Neural progenitor cell (in vitro differentiated cells): ENCODE data around the gene APOBEC3A. TPM values are rescaled to one million over a fixed set of nuclear protein-coding genes. Genes with fewer than 3 reads are reported as not detected.
"Not testable (repeated sequence)": the region's sequence is repeated elsewhere in the genome, so short reads cannot be mapped to it uniquely, and the experiment has no call there.

ENCODE experiments used
- DNase-seq: peaks from one replicate; pipeline ENCODE4 v3.0.0-alpha.2; 2016; ENCODE audit warnings: low spot score
- H2AFZ ChIP-seq: fragments of 200-600 bp; sonication (generic); replicated peaks from 2 replicates; pipeline ENCODE4 v1.6.1; 2016; ENCODE audit warnings: antibody characterized with exemption
- H3F3A ChIP-seq: fragments of 200-600 bp; sonication (generic); 2 replicates; pipeline ENCODE4 v1.6.1; 2016; ENCODE audit warnings: antibody characterized with exemption, low read depth
- H3K27ac ChIP-seq: fragments of 200-600 bp; sonication (generic); 2 replicates; pipeline ENCODE4 v1.5.1; 2016; ENCODE audit warnings: mild to moderate bottlenecking
- H3K27me3 ChIP-seq: fragments of 200-600 bp; sonication (generic); 2 replicates; pipeline ENCODE4 v1.6.1; 2016; ENCODE audit warnings: mild to moderate bottlenecking, moderate library complexity
- H3K36me3 ChIP-seq: fragments of 200-600 bp; sonication (generic); 2 replicates; pipeline ENCODE4 v1.5.1; 2016
- H3K4me1 ChIP-seq: fragments of 200-600 bp; sonication (generic); 2 replicates; pipeline ENCODE4 v1.6.1; 2016; ENCODE audit warnings: mixed run types
- H3K4me2 ChIP-seq: fragments of 200-600 bp; sonication (generic); 2 replicates; pipeline ENCODE4 v1.6.1; 2016
- H3K4me3 ChIP-seq: fragments of 200-600 bp; sonication (generic); 2 replicates; pipeline ENCODE4 v1.5.1; 2016
- H3K79me2 ChIP-seq: fragments of 200-600 bp; sonication (generic); 2 replicates; pipeline ENCODE4 v1.6.1; 2016; ENCODE audit warnings: low read depth
- H3K9ac ChIP-seq: fragments of 200-600 bp; sonication (generic); 2 replicates; pipeline ENCODE4 v1.6.1; 2016
- H3K9me3 ChIP-seq: fragments of 200-600 bp; sonication (generic); 2 replicates; pipeline ENCODE4 v1.5.1; 2016; ENCODE audit warnings: low read depth
- H4K20me1 ChIP-seq: fragments of 200-600 bp; sonication (generic); 2 replicates; pipeline ENCODE4 v1.6.1; 2016; ENCODE audit warnings: low read depth
- H3K27ac Mint-ChIP-seq: 3 replicates; pipeline ENCODE4 v1.8.0; 2021; ENCODE audit warnings: mixed read lengths
- H3K27me3 Mint-ChIP-seq: 2 replicates; pipeline ENCODE4 v1.8.0; 2022; ENCODE audit warnings: low read depth, mild to moderate bottlenecking, inconsistent platforms, moderate library complexity, mixed read lengths; ENCODE audit not compliant: insufficient read depth
- H3K36me3 Mint-ChIP-seq: 3 replicates; pipeline ENCODE4 v1.8.0; 2021; ENCODE audit warnings: mixed read lengths
- H3K4me1 Mint-ChIP-seq: 3 replicates; pipeline ENCODE4 v1.8.0; 2021; ENCODE audit warnings: mixed read lengths
- H3K4me3 Mint-ChIP-seq: 3 replicates; pipeline ENCODE4 v1.8.0; 2021; ENCODE audit warnings: mild to moderate bottlenecking, moderate library complexity, mixed read lengths
- H3K9me3 Mint-ChIP-seq: 3 replicates; pipeline ENCODE4 v1.8.0; 2020; ENCODE audit warnings: mixed read lengths
- EZH2 ChIP-seq: fragments of 200-600 bp; sonication (generic); IDR thresholded peaks from 2 replicates; pipeline ENCODE4 v1.6.1; 2017; ENCODE audit warnings: antibody characterized with exemption, mild to moderate bottlenecking, moderate library complexity
- EZH2phosphoT487 ChIP-seq: fragments of 200-600 bp; sonication (generic); IDR thresholded peaks from 2 replicates; pipeline ENCODE4 v1.6.1; 2017; ENCODE audit warnings: antibody characterized with exemption
- total RNA-seq: library from RNA; depleted of rRNA; stranded (reverse); fragments of >200 nt; gene quantifications from 2 replicates; pipeline ENCODE4 v1.2.3, GENCODE V29; 2015; ENCODE audit warnings: low replicate concordance
- TF ChIP-seq, protein P1 (sequence below): fragments of 200-600 bp; sonication (generic); IDR thresholded peaks from 2 replicates; pipeline ENCODE4 v1.5.1; 2017; ENCODE audit warnings: antibody characterized with exemption, mild to moderate bottlenecking

APOBEC3A gene
- total RNA-seq, 1 donor from 2014 or later = not detected

DNA sequence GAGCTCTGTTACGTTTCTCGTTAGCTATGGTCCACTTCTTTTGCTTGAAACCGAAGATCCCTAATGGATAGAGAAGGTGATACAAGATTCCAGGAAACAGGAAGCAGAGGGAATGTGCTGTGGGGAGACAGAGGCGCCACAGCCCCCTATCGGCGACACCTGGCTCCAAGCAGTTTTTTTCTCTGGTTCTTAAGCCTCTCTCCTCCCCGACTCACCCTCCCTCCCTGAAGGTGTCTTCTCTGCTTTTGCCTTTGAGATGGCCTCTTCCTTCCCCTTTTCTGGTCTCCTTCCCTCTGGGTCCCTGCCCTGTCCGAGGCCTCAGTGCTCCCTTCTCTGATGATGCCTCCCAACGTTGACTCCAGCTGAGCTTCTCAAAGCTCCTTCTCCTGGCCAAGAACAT lies 14.2 kb upstream of the APOBEC3A start:
- no peaks in the 10 kb centered on the region for H3K36me3 ChIP-seq
- H3K9ac ChIP-seq = no peak overlapping the region
- Mint-ChIP-seq H3K27ac (no peak overlapping the region), H3K9me3 (no peaks in the 10 kb centered on the region), H3K36me3 (no peaks in the 10 kb centered on the region), H3K27me3 (peaks cover 13% of the 10 kb centered on the region), H3K4me1 (peaks cover 14% of the 10 kb centered on the region), H3K4me3 (no peak overlapping the region)
- no peak overlapping the region for H3K27ac ChIP-seq
- no peak overlapping the region for H3K4me2 ChIP-seq
- no peaks in the 10 kb centered on the region for H4K20me1 ChIP-seq
- TF ChIP-seq, protein P1, sequence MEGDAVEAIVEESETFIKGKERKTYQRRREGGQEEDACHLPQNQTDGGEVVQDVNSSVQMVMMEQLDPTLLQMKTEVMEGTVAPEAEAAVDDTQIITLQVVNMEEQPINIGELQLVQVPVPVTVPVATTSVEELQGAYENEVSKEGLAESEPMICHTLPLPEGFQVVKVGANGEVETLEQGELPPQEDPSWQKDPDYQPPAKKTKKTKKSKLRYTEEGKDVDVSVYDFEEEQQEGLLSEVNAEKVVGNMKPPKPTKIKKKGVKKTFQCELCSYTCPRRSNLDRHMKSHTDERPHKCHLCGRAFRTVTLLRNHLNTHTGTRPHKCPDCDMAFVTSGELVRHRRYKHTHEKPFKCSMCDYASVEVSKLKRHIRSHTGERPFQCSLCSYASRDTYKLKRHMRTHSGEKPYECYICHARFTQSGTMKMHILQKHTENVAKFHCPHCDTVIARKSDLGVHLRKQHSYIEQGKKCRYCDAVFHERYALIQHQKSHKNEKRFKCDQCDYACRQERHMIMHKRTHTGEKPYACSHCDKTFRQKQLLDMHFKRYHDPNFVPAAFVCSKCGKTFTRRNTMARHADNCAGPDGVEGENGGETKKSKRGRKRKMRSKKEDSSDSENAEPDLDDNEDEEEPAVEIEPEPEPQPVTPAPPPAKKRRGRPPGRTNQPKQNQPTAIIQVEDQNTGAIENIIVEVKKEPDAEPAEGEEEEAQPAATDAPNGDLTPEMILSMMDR = no peak
- TF ChIP-seq EZH2 = no peak
- H3K27me3 ChIP-seq = no peaks in the 10 kb centered on the region
- H3K4me3 ChIP-seq = no peak overlapping the region
- H3K9me3 ChIP-seq = no peaks in the 10 kb centered on the region
- no peaks in the 10 kb centered on the region for H3K79me2 ChIP-seq
- peaks cover 14% of the 10 kb centered on the region for H3F3A ChIP-seq
- DNase-seq = peak; percentile 10
- peaks cover 14% of the 10 kb centered on the region for H3K4me1 ChIP-seq
- H2AFZ ChIP-seq = no peak overlapping the region

- TF ChIP-seq EZH2phosphoT487 = no peak
- TF ChIP-seq, protein P1 = no peak
- TF ChIP-seq EZH2 = no peak
- peaks cover 14% of the 10 kb centered on the region for H3K4me1 Mint-ChIP-seq
- Histone ChIP-seq H3K36me3 (no peaks in the 10 kb centered on the region), H2AFZ (no peak overlapping the region), H3K27ac (no peak overlapping the region), H3K79me2 (no peaks in the 10 kb centered on the region), H3K4me3 (no peak overlapping the region), H3F3A (peaks cover 14% of the 10 kb centered on the region), H3K4me1 (peaks cover 14% of the 10 kb centered on the region), H4K20me1 (no peaks in the 10 kb centered on the region), H3K4me2 (no peak overlapping the region), H3K9me3 (no peaks in the 10 kb centered on the region), H3K27me3 (no peaks in the 10 kb centered on the region), H3K9ac (no peak overlapping the region)
- H3K27ac Mint-ChIP-seq = no peak overlapping the region
- H3K27me3 Mint-ChIP-seq = peaks cover 13% of the 10 kb centered on the region
- no peak overlapping the region for H3K4me3 Mint-ChIP-seq
- H3K9me3 Mint-ChIP-seq = no peaks in the 10 kb centered on the region
- DNase-seq = no peak
- no peaks in the 10 kb centered on the region for H3K36me3 Mint-ChIP-seq
These were observed 13.5 kb upstream of the APOBEC3A start for GRCh38 chr22:38943882-38944281.

- Histone ChIP-seq H3K9me3 (no peaks in the 10 kb centered on the region), H3K4me3 (no peak overlapping the region), H3K79me2 (no peaks in the 10 kb centered on the region), H3K27ac (no peak overlapping the region), H3K27me3 (no peaks in the 10 kb centered on the region), H3K9ac (no peak overlapping the region), H3K4me2 (no peak overlapping the region), H3F3A (peaks cover 14% of the 10 kb centered on the region), H3K4me1 (peaks cover 14% of the 10 kb centered on the region), H3K36me3 (no peaks in the 10 kb centered on the region), H2AFZ (no peak overlapping the region), H4K20me1 (no peaks in the 10 kb centered on the region)
- TF ChIP-seq EZH2phosphoT487 (no peak), EZH2 (no peak)
- TF ChIP-seq, protein P1 = no peak
- no peak overlapping the region for H3K27ac Mint-ChIP-seq
- H3K36me3 Mint-ChIP-seq = no peaks in the 10 kb centered on the region
- no peaks in the 10 kb centered on the region for H3K9me3 Mint-ChIP-seq
- peaks cover 13% of the 10 kb centered on the region for H3K27me3 Mint-ChIP-seq
- no peak for DNase-seq
- peaks cover 14% of the 10 kb centered on the region for H3K4me1 Mint-ChIP-seq
- H3K4me3 Mint-ChIP-seq = no peak overlapping the region
These were observed 12.8 kb upstream of the APOBEC3A start for GRCh38 chr22:38944653-38945052.

- H3K4me1 Mint-ChIP-seq = peaks cover 14% of the 10 kb centered on the region
- not testable (repeated sequence) for H2AFZ ChIP-seq, H3K36me3 ChIP-seq, H3K27me3 ChIP-seq, H3K27ac ChIP-seq, H3K9me3 ChIP-seq, H3K4me2 ChIP-seq, H3K4me3 ChIP-seq, H3K9me3 Mint-ChIP-seq, H3K79me2 ChIP-seq, H3K36me3 Mint-ChIP-seq, H3K27ac Mint-ChIP-seq, H3K9ac ChIP-seq, H4K20me1 ChIP-seq
- H3K4me3 Mint-ChIP-seq = peak overlapping the region; percentile 18
- H3F3A ChIP-seq = peaks cover 14% of the 10 kb centered on the region
- H3K4me1 ChIP-seq = peaks cover 14% of the 10 kb centered on the region
- H3K27me3 Mint-ChIP-seq = peaks cover 15% of the 10 kb centered on the region
- peak; percentile 1 for DNase-seq
These were observed 11.6 kb upstream of the APOBEC3A start for GRCh38 chr22:38945706-38946338.
